Mesothelial cell of epicardium (in vitro differentiated cells): Measurements from ENCODE around the gene STAT4. TPM values are rescaled to one million over a fixed set of nuclear protein-coding genes. Genes with fewer than 3 reads are reported as not detected.

Source experiments
- DNase-seq, 2 experiments: peaks; one replicate each; pipeline ENCODE4 v3.0.0; 2021; ENCODE audit warnings: low spot score in 2 of 2; ENCODE audit not compliant: unreplicated experiment in 2 of 2
- H3K27ac Mint-ChIP-seq: 2 replicates; pipeline ENCODE4 v1.8.0; 2021; ENCODE audit warnings: mixed read lengths
- H3K27me3 Mint-ChIP-seq: 2 replicates; pipeline ENCODE4 v1.8.0; 2021; ENCODE audit warnings: low read depth, mixed read lengths
- H3K36me3 Mint-ChIP-seq: 2 replicates; pipeline ENCODE4 v1.8.0; 2021; ENCODE audit warnings: mixed read lengths
- H3K4me1 Mint-ChIP-seq: 2 replicates; pipeline ENCODE4 v1.8.0; 2021; ENCODE audit warnings: mixed read lengths
- H3K4me3 Mint-ChIP-seq: 2 replicates; pipeline ENCODE4 v1.8.0; 2021; ENCODE audit warnings: mild to moderate bottlenecking, moderate library complexity, mixed read lengths
- H3K9me3 Mint-ChIP-seq: 2 replicates; pipeline ENCODE4 v1.8.0; 2021; ENCODE audit warnings: mixed read lengths
- CTCF ChIP-seq: fragments of 200-600 bp; sonication (generic); IDR thresholded peaks from one replicate; pipeline ENCODE4 v1.5.0; 2021; ENCODE audit warnings: antibody characterized with exemption; ENCODE audit not compliant: unreplicated experiment
- total RNA-seq: library from RNA; stranded (reverse); gene quantifications from 3 replicates; pipeline ENCODE4 v1.2.1, GENCODE V29; 2021

Gene STAT4
- total RNA-seq, 1 donor from 2014 or later = 2.4 TPM

DNA sequence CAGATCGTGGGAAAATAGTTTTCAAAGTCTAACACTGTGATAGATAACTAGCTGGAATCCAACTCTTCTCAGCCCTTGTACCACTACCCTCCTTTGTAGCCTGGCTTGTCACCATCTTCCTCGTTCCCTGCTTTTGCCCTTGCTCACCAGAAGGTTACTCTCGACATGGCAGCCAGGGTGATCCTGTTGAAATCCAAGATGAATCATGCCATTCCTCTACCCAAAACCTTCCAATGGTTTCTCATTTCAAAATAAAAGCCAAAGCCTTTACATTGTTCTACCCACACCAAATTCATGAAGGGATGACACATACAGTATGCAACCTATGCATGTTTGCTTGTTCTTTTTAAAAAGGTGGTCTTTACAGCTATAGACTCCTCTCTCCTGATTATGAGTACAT is 45.7 kb downstream of the STAT4 start:
- Mint-ChIP-seq H3K27ac (no peak overlapping the region), H3K36me3 (no peaks in the 10 kb centered on the region), H3K9me3 (no peaks in the 10 kb centered on the region), H3K27me3 (peaks cover 23% of the 10 kb centered on the region), H3K4me1 (peaks cover 2% of the 10 kb centered on the region), H3K4me3 (no peak overlapping the region)
- TF ChIP-seq CTCF = no peak
- no peak for DNase-seq

DNA sequence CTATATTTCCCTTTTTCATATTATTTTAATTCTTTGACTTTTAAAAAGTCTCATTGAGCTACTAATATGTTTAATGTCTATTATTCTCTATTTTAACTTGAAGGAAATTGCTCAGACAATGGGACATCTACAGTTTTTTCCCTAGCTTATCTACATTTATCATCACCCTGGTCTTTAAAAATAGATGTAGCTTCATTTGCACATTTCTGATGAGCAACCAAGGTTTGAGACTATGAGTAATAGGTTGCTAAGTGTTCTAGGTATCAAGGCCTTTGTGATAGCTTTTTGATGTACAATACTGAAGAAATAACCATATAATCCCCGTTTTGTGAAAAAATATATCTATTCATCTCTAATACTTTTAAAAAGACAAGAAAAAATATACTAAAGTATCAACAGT is 47.0 kb downstream of the STAT4 start:
- Mint-ChIP-seq H3K4me3 (no peak overlapping the region), H3K36me3 (no peaks in the 10 kb centered on the region), H3K27me3 (peaks cover 15% of the 10 kb centered on the region), H3K27ac (no peak overlapping the region), H3K9me3 (no peaks in the 10 kb centered on the region), H3K4me1 (peaks cover 2% of the 10 kb centered on the region)
- no peak for DNase-seq
- no peak for TF ChIP-seq CTCF

DNA sequence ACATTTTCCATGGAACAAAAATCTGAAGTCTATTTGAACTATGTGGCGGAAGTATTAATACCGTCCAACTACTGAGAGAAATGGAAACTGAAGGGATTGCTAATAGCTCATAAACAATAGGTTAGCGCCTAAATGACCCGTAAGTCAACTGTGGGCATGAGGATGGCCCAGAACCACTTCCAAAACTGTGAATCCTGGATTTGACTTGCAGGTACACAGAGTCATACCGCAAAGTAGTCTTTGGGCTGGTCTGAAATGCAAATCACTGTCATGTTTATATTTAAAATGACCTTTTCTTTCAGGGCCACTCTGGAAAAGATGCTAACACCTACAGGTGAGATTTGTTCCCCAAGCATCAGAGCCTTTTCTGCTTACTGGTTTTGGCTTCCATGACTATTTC is 50.6 kb downstream of the STAT4 start:
- TF ChIP-seq CTCF = no peak
- Mint-ChIP-seq H3K9me3 (peaks cover 14% of the 10 kb centered on the region), H3K4me1 (no peaks in the 10 kb centered on the region), H3K27ac (no peak overlapping the region), H3K36me3 (peaks cover 2% of the 10 kb centered on the region), H3K27me3 (peaks cover 22% of the 10 kb centered on the region), H3K4me3 (no peak overlapping the region)
- DNase-seq = no peak

DNA sequence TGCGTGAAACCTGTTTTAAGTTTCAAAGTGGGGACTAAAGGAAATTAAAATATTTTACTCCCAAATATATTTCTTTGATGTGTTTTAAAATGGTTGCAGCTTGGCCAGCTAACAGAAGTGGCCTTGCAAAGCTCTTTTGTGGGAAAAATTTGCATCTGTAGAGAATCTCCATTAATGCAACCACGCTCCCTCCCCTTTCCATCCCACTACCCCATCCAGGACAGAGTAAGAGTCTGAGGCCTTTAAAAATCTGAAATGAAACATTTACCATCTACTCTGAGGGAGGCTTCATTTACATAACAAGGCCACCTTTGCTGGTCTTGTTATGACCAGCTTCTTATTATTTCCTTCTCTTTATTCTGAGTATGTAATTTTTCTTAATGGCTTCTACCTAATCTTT is 63.5 kb downstream of the STAT4 start:
- Mint-ChIP-seq H3K4me1 (no peaks in the 10 kb centered on the region), H3K27me3 (no peaks in the 10 kb centered on the region), H3K27ac (no peak overlapping the region), H3K9me3 (peaks cover 4% of the 10 kb centered on the region), H3K4me3 (no peak overlapping the region), H3K36me3 (no peaks in the 10 kb centered on the region)
- no peak for TF ChIP-seq CTCF
- DNase-seq = no peak

- H3K9me3 Mint-ChIP-seq = peaks cover 4% of the 10 kb centered on the region
- H3K27me3 Mint-ChIP-seq = no peaks in the 10 kb centered on the region
- H3K4me3 Mint-ChIP-seq = no peak overlapping the region
- no peaks in the 10 kb centered on the region for H3K36me3 Mint-ChIP-seq
- no peaks in the 10 kb centered on the region for H3K4me1 Mint-ChIP-seq
- H3K27ac Mint-ChIP-seq = no peak overlapping the region
- no peak for DNase-seq
- no peak for TF ChIP-seq CTCF
These were observed 64.1 kb downstream of the STAT4 start for GRCh38 chr2:191086706-191087105.

DNA sequence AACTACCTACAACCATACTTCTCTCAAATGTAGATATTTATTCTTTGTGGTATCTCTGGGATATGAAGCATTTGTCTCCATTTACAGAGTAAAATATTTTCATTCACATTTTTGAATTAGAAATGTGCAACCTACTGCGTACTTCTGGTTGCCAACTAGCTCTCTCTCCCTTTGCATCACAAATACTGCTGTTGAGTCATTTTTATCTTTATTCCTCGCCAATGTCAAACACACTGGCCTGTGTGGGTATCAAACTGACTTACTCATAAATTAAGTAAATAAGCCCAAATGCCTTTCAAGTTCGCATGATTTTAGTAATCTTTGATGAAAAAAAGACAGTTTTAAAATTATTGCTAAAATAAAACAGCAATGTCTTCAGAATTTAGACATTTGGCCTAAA is 67.3 kb downstream of the STAT4 start:
- DNase-seq = no peak
- Mint-ChIP-seq H3K9me3 (peaks cover 8% of the 10 kb centered on the region), H3K4me1 (no peaks in the 10 kb centered on the region), H3K4me3 (no peak overlapping the region), H3K36me3 (no peaks in the 10 kb centered on the region), H3K27ac (no peak overlapping the region), H3K27me3 (no peaks in the 10 kb centered on the region)
- no peak for TF ChIP-seq CTCF
